ENCODE measurements around the gene SLC27A2. TPM values are rescaled to one million over a fixed set of nuclear protein-coding genes. Genes with fewer than 3 reads are reported as not detected.
"Not testable (repeated sequence)": the region's sequence is repeated elsewhere in the genome, so short reads cannot be mapped to it uniquely, and the experiment has no call there.

The SLC27A2 gene
- total and polyA plus RNA-seq, 2 donors: 1.9 to 3.5 TPM

DNA sequence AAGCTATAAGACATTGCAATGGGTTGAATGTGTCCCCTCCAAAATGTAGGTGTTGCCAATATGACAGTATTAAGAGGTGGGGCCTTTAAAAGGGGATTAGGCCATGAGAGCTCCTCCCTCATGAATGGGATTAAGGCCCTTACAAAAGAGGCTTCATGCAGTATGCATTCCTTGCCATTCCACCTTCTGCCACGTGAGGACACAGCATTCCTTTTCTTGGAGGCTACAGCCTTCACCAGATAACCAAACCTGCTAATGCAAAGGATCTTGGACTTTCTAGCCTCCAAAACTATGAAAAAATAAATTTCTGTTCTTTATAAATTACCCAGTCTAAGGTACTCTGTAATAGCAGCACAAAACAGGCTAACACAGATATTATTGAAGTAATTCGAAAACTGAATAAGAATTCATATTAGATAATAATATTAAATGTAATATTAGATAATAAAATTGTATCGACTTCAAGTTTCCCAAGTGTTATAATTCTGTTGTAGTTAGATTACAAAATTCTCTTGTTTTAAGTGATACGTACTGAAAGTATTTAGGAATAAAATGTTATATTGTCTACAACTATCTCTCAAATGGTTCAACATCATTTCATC is 33.5 kb upstream of the SLC27A2 start:
- no peak for DNase-seq (ENCODE audit: extremely low spot score)
- H3K36me3 ChIP-seq (ENCODE audit: insufficient read depth): no peaks in the 10 kb centered on the region
- no peak overlapping the region for H3K4me3 ChIP-seq (ENCODE audit: low read depth, low read length)
- WGBS: 81% methylated on average over 4 of the region's 4 CpGs
- no peak overlapping the region for H3K27ac ChIP-seq (ENCODE audit: low read depth)
- H3K4me1 ChIP-seq (ENCODE audit: insufficient read depth): no peaks in the 10 kb centered on the region

DNA sequence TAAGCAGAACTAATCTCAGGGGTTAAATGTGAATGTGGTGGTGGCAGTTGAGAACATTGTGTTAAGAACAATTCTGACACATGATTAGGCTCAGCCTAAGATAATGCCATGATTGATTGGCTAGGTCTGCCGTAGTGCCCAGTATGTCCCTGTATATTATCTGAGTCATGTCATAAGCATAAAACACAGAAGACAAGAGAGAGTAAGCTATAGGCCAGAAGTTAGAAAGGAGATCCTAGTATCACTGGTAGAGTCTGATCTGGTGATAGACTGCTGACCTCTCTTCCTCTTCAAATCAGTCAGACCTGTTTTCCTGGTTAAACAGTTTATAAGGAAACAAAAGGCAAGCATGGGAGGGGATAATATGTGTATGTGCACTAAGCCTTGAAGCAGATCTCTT is 32.9 kb upstream of the SLC27A2 start:
- no peak for DNase-seq (ENCODE audit: extremely low spot score)
- Histone ChIP-seq H3K36me3 (ENCODE audit: insufficient read depth) (no peaks in the 10 kb centered on the region), H3K4me1 (ENCODE audit: insufficient read depth) (no peaks in the 10 kb centered on the region), H3K27ac (ENCODE audit: low read depth) (no peak overlapping the region), H3K4me3 (ENCODE audit: low read depth, low read length) (no peak overlapping the region)
- WGBS: 22% methylated on average over 1 of the region's 1 CpG

DNA sequence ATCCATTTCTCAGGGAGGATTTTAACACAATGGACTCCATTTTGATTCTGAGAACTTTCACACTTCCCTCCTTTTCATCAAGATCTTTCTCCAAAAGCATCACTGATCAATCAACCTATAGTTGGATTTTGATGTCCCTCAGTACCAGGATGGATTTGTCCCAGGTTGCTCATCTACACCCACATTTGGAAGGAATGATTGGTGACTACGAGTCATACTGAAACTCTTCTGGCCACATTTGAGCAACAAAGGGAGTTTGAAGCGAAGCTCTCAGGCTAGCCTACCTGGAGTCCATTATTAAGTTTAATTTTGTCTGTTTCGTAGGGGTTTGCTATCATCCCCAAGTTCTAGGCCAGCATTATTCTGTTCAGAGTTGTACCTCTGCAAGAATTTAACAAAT is 31.6 kb upstream of the SLC27A2 start:
- Histone ChIP-seq H3K27ac (ENCODE audit: low read depth) (no peak overlapping the region), H3K4me3 (ENCODE audit: low read depth, low read length) (no peak overlapping the region), H3K36me3 (ENCODE audit: insufficient read depth) (no peaks in the 10 kb centered on the region), H3K4me1 (ENCODE audit: insufficient read depth) (no peaks in the 10 kb centered on the region)
- WGBS: 92% methylated on average over 3 of the region's 3 CpGs
- no peak for DNase-seq (ENCODE audit: extremely low spot score)

DNA sequence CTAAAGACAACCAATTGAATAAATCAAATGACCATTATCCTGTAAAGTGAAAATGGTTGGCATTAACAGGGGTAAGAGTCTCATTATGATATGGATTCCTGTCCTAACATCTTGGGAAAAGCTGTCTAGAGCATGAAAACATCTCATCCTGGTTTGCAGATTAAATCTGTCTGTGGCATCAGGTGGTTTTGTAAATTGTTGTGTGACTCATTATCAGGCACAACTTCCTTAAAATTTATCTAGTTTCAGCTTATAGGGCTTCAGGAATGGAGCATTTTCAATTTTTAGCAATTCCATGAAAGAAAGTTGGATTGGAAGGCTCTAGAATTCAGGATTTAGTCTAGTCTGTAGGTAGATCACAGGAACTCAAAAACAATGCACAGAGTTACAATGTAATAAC is 31.1 kb upstream of the SLC27A2 start:
- no peak for DNase-seq (ENCODE audit: extremely low spot score)
- H3K4me3 ChIP-seq (ENCODE audit: low read depth, low read length): no peak overlapping the region
- H3K27ac ChIP-seq (ENCODE audit: low read depth): no peak overlapping the region
- H3K36me3 ChIP-seq (ENCODE audit: insufficient read depth): no peaks in the 10 kb centered on the region
- no peaks in the 10 kb centered on the region for H3K4me1 ChIP-seq (ENCODE audit: insufficient read depth)

DNA sequence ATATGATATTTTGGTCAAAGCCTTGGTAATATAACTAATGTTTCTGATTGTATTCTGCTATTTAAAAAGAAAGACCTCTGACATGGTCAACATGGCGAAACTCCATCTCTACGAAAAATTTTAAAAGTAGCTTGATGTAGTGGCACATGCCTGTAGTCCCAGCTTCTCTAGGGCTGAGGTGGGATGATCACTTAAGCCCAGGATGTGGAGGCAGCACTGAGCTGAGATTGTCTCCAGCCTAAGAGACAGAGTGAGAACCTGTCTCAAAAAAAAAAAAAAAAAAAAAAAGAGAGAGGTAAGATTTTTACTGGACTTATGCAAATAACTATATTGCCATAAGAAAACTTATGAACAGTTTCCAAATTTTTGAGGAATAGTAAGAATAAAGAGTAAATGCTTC is 30.5 kb upstream of the SLC27A2 start:
- H3K4me1 ChIP-seq (ENCODE audit: insufficient read depth): no peaks in the 10 kb centered on the region
- no peak overlapping the region for H3K27ac ChIP-seq (ENCODE audit: low read depth)
- no peak for DNase-seq (ENCODE audit: extremely low spot score)
- 93% methylated on average over 2 of the region's 2 CpGs for WGBS
- H3K36me3 ChIP-seq (ENCODE audit: insufficient read depth): no peaks in the 10 kb centered on the region
- no peak overlapping the region for H3K4me3 ChIP-seq (ENCODE audit: low read depth, low read length)

DNA sequence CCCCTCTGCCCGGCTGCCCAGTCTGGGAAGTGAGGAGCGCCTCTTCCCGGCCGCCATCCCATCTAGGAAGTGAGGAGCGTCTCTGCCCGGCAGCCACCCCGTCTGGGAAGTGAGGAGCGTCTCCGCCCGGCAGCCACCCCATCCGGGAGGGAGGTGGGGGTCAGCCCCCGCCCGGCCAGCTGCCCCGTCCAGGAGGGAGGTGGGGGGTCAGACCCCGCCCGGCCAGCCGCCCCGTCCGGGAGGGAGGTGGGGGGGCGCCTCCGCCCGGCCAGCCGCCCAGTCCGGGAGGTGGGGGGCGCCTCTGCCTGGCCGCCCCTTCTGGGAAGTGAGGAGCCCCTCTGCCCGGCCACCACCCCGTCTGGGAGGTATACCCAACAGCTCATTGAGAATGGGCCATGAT is 23.8 kb upstream of the SLC27A2 start:
- not testable (repeated sequence) for H3K4me3 ChIP-seq (ENCODE audit: low read depth, low read length); H3K4me1 ChIP-seq (ENCODE audit: insufficient read depth)
- WGBS: 97% methylated on average over 27 of the region's 28 CpGs

DNA sequence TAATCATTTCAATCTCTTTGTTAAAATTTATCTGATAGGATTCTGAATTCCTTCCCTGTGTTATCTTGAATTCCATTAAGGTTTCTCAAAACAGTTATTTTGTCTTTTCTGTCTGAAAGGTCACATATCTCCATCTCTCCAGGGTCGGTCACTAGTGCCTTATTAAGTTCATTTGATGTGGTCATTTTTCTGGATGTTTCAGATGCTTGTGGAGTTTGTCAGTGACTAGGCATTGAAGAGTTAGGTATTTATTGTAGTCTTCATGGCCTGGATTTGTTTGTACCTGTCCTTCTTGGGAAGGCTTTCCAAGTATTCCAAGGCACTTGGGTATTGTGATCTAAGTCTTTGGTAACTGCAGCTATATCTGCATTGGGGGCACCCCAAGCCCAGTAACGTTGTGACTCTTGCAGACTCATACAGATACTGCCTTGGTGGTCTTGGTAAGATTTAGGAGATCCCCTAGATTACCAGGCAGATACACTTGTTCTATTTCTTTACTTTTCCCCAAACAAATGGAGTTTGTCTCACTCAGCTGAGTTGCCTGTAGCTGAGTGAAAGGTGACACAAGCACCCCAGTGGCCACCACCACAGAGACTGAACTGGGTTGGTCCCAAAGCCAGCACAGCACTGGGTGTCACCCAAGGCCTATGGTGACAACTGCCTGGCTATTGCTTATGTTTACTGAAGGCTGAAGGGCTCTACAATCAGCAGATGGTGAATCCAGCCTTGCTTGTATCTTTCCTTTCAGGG is 18.9 kb upstream of the SLC27A2 start:
- no peak overlapping the region for H3K4me3 ChIP-seq (ENCODE audit: low read depth, low read length)
- no peaks in the 10 kb centered on the region for H3K36me3 ChIP-seq (ENCODE audit: insufficient read depth)
- whole genome bisulfite sequencing: 69% methylated on average over 2 of the region's 2 CpGs
- no peak for DNase-seq (ENCODE audit: extremely low spot score)
- no peak overlapping the region for H3K27ac ChIP-seq (ENCODE audit: low read depth)
- no peaks in the 10 kb centered on the region for H3K4me1 ChIP-seq (ENCODE audit: insufficient read depth)

More for the DNA sequence above, 23.8 kb upstream of the SLC27A2 start:
- not testable (repeated sequence) for H3K36me3 ChIP-seq (ENCODE audit: insufficient read depth); DNase-seq (ENCODE audit: extremely low spot score); H3K27ac ChIP-seq (ENCODE audit: low read depth)

DNA sequence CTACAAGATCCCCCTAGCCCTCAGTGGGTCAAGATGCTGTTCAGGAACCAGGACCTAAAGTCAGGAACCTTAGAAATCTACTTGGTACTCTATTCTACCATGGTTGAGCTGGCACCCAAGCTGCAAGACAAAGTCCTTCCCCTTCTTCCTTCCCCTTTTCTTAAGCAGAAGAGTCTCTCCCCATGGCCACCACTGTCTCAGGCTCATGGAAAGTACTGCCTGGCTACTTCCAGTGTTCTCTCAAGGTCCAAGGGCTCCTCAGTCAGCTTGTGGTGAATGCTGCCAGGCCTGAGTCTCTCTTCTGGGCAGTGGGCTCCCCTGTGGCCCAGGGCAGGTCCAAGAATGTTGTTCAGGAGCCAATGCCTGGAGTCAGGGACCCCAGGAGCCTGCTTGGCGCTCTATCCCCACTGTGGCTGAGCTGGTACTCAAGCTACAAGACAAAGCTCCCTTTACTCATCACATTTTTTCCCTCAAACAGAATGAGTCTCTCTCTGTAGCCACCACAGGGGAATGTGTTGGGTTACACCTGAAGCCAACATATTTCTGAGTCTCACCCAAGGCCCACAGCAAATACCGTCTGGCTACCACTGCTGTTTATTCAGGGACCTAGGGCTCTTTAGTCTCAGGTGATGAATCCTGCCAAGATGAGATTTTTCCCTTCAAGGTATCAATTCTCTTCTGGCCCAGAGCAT is 18.1 kb upstream of the SLC27A2 start:
- no peaks in the 10 kb centered on the region for H3K36me3 ChIP-seq (ENCODE audit: insufficient read depth)
- whole genome bisulfite sequencing: 69% methylated on average over 2 of the region's 2 CpGs
- DNase-seq (ENCODE audit: extremely low spot score): no peak
- no peak overlapping the region for H3K4me3 ChIP-seq (ENCODE audit: low read depth, low read length)
- H3K4me1 ChIP-seq (ENCODE audit: insufficient read depth): no peaks in the 10 kb centered on the region
- H3K27ac ChIP-seq (ENCODE audit: low read depth): no peak overlapping the region

DNA sequence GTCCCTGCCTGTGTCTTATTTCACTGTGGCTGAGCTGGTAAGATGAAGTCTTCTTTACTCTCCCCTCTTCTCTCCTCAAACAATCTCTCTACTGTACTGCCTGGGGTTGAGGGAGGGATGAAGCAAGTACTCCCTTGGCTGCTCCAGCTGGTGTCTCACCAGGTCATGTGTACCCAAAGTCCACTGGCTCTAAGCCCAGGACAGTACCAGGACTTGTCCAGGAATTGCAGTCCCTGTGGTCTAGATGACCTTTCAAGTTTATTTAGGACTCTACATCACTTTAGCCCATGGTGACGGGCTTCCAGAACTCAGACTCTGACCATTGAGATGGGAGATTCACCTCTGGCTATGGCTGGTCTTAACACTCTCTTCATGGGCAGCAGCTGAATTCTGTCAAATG is 17.5 kb upstream of the SLC27A2 start:
- H3K36me3 ChIP-seq (ENCODE audit: insufficient read depth): no peaks in the 10 kb centered on the region
- H3K4me1 ChIP-seq (ENCODE audit: insufficient read depth): no peaks in the 10 kb centered on the region
- WGBS: 91% methylated on average over 1 of the region's 1 CpG
- H3K4me3 ChIP-seq (ENCODE audit: low read depth, low read length): no peak overlapping the region
- H3K27ac ChIP-seq (ENCODE audit: low read depth): no peak overlapping the region
- no peak for DNase-seq (ENCODE audit: extremely low spot score)

DNA sequence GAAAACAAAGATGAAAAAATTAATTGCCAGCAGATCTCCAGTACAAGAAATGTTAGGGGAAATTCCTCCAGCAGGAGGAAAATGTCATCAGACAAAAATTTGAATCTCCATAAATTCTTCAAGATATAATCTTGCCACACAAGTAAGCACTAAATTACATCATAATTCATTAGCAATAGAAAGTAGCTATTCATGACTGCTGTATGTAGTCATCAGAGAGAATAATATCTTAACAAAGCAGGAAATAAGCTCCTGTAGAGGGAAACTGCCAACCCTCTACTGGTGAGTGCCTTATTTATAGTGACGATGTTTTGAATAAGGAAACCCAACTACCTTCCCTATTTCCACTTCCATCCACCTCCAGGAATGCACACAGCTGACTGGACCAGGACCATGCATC is 15.8 kb upstream of the SLC27A2 start:
- Histone ChIP-seq H3K36me3 (ENCODE audit: insufficient read depth) (no peaks in the 10 kb centered on the region), H3K4me3 (ENCODE audit: low read depth, low read length) (no peak overlapping the region), H3K27ac (ENCODE audit: low read depth) (no peak overlapping the region), H3K4me1 (ENCODE audit: insufficient read depth) (no peaks in the 10 kb centered on the region)
- DNase-seq (ENCODE audit: extremely low spot score): no peak
- 45% methylated on average over 1 of the region's 1 CpG for WGBS

DNA sequence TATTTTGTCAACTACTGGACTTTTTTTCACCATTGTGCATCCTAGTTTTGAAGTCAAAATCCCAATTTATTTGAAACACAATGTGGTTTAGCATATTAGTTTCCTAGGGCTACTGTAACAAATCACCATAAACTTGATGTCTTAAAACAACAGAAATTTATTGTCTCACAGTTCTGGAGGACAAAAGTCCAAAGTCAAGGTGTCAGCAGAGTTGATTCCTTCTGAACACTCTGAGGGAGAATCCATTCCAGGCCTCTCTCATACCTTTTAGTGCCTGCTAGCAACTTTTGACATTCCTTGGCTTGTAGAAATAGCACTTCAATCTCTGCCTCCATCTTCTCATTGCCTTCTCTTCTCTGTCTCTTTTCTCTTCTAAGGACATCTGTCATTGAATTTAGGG is 14.9 kb upstream of the SLC27A2 start:
- H3K36me3 ChIP-seq (ENCODE audit: insufficient read depth): no peaks in the 10 kb centered on the region
- no peak overlapping the region for H3K27ac ChIP-seq (ENCODE audit: low read depth)
- DNase-seq (ENCODE audit: extremely low spot score): no peak
- no peak overlapping the region for H3K4me3 ChIP-seq (ENCODE audit: low read depth, low read length)
- no peaks in the 10 kb centered on the region for H3K4me1 ChIP-seq (ENCODE audit: insufficient read depth)

DNA sequence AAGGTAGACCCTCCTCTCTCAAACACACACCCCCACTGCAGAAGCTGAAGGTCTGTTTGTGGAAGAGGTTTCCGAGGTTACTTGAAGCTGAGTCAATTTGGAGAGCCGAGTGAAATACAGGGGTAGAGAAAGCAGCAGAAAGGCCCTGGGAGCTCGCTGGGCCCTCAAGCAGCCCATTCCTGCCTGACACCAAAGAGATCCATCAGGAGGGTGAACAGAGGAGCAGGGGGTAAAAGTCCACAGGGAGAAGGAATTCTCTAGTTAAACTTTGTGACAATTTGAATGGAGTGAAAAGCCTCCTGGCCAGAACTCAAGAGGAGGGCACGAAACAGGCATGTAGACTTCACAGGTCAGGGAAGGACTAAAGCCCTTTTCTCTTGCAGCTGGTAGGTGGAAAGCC is 13.6 kb upstream of the SLC27A2 start:
- DNase-seq (ENCODE audit: extremely low spot score): no peak
- WGBS: 85% methylated on average over 4 of the region's 4 CpGs
- no peak overlapping the region for H3K27ac ChIP-seq (ENCODE audit: low read depth)
- H3K4me1 ChIP-seq (ENCODE audit: insufficient read depth): no peaks in the 10 kb centered on the region
- no peaks in the 10 kb centered on the region for H3K36me3 ChIP-seq (ENCODE audit: insufficient read depth)
- H3K4me3 ChIP-seq (ENCODE audit: low read depth, low read length): no peak overlapping the region

DNA sequence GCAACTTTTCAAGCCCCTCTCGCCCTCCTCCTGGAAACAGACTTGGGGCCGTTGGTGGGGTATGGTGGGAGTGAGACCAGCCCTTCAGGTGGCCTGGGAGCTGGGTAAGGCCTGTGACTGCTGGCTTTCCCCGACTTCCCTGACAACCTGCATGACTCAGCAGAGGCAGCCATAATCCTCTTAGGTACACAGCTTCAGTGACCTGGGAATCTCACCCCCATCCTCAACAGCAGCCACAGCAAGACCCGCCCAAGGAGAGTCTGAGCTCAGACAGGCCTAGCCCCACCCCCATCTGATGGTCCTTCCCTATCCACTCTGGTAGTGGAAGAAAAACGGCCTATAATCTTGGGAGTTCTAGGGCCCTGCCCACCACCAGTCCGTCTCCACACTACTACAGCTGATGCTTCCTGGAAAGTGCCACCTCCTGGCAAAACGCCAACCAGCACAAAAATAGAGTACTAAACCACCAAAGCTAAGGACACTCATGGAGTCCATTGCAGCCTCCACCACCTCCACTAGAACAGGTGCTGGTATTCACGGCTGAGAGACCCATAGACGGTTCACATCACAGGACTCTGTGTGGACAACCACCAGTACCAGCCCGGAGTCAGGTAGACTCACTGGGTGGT is 13.1 kb upstream of the SLC27A2 start:
- H3K27ac ChIP-seq (ENCODE audit: low read depth): no peak overlapping the region
- H3K4me3 ChIP-seq (ENCODE audit: low read depth, low read length): no peak overlapping the region
- DNase-seq (ENCODE audit: extremely low spot score): no peak
- no peaks in the 10 kb centered on the region for H3K4me1 ChIP-seq (ENCODE audit: insufficient read depth)
- H3K36me3 ChIP-seq (ENCODE audit: insufficient read depth): no peaks in the 10 kb centered on the region
- 87% methylated on average over 10 of the region's 10 CpGs for WGBS

DNA sequence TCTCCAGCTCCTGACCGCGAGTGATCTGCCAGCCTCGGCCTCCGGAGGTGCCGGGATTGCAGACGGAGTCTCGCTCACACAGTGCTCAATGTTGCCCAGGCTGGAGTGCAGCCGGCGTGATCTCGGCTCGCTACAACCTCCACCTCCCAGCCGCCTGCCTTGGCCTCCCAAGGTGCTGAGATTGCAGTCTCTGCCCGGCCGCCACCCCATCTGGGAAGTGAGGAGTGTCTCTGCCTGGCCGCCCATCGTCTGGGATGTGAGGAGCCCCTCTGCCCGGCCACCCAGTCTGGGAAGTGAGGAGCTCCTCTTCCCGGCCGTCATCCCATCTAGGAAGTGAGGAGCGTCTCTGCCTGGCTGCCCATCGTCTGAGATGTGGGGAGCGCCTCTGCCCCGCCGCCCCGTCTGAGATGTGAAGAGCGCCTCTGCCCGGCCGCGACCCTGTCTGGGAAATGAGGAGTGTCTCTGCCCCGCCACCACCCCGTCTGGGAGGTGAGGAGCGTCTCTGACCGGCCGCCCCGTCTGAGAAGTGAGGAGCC is 9.6 kb upstream of the SLC27A2 start:
- H3K4me1 ChIP-seq (ENCODE audit: insufficient read depth); DNase-seq (ENCODE audit: extremely low spot score); H3K36me3 ChIP-seq (ENCODE audit: insufficient read depth); H3K4me3 ChIP-seq (ENCODE audit: low read depth, low read length); H3K27ac ChIP-seq (ENCODE audit: low read depth): not testable (repeated sequence)
- 95% methylated on average over 35 of the region's 35 CpGs for WGBS

All from urinary bladder (tissue), 4 donors.